H1 (cell line): ENCODE data around the gene TANC1. TPM values are rescaled to one million over a fixed set of nuclear protein-coding genes. Genes with fewer than 3 reads are reported as not detected.
A peak's percentile ranks its signal among the peaks of the same experiment; 100 is the strongest.

Experiments used
- CTCF ChIA-PET: fragments of 300-600 bp; sonication (Branson Sonifier 250); formaldehyde crosslinking; loops from one replicate; lab custom pipeline; 2021; ENCODE audit not compliant: partially characterized antibody; lab: Charles Lee
- POLR2A ChIA-PET: fragments of 300-600 bp; sonication (Branson Sonifier 250); formaldehyde crosslinking; loops from one replicate; lab custom pipeline; 2021; ENCODE audit warnings: inconsistent platforms; ENCODE audit not compliant: partially characterized antibody; lab: Charles Lee
- DNase-seq, 2 experiments: peaks; one replicate each; pipeline versions ENCODE4 v3.0.0 to v3.0.0-alpha.2; 2010 to 2022; ENCODE audit warnings: low spot score in 2 of 2, low read depth in 1 of 2, mixed read lengths in 1 of 2
- FAIRE-seq: peaks from 2 replicates; lab custom pipeline; 2011; peaks lifted over from hg19 to GRCh38; lab: Jason Lieb, UNC
- H2AFZ ChIP-seq: 2 replicates; pipeline ENCODE4 v1.8.1; 2012; ENCODE audit warnings: low read length, inconsistent platforms
- H2AK5ac ChIP-seq: 2 replicates; pipeline ENCODE4 v1.6.1; 2013; ENCODE audit warnings: low read depth, low read length
- H2BK120ac ChIP-seq: replicated peaks from 2 replicates; pipeline ENCODE3; 2013; ENCODE audit warnings: low read depth, low read length, inconsistent platforms
- H2BK12ac ChIP-seq: 2 replicates; pipeline ENCODE4 v1.6.1; 2013; ENCODE audit warnings: low read depth, low read length
- H2BK15ac ChIP-seq: 2 replicates; pipeline ENCODE4 v1.6.1; 2013; ENCODE audit warnings: low read length
- H2BK20ac ChIP-seq: 2 replicates; pipeline ENCODE4 v1.6.1; 2013; ENCODE audit warnings: low read length
- H2BK5ac ChIP-seq: 2 replicates; pipeline ENCODE4 v1.6.1; 2013; ENCODE audit warnings: low read depth, low read length
- H3K14ac ChIP-seq: 2 replicates; pipeline ENCODE4 v1.6.1; 2013; ENCODE audit warnings: inconsistent platforms; ENCODE audit not compliant: insufficient read length
- H3K18ac ChIP-seq: 2 replicates; pipeline ENCODE4 v1.6.1; 2013; ENCODE audit warnings: low read length; ENCODE audit errors: extremely low read depth
- H3K23ac ChIP-seq: 2 replicates; pipeline ENCODE4 v1.6.1; 2013; ENCODE audit warnings: inconsistent platforms; ENCODE audit not compliant: insufficient read length
- H3K23me2 ChIP-seq: 2 replicates; pipeline ENCODE4 v1.6.1; 2013; ENCODE audit warnings: low read depth, low read length
- H3K27ac ChIP-seq: 2 replicates; pipeline ENCODE4 v1.6.1; 2011; ENCODE audit warnings: low read depth, low read length, inconsistent platforms
- H3K27me3 ChIP-seq, 4 experiments: replicated peaks in 1 of 4; 1 replicate in 1 of 4; 2 replicates in 3 of 4; pipeline versions ENCODE4 v1.6.1 to v1.8.1; 2011 to 2013; ENCODE audit warnings: low read length in 3 of 4, mild to moderate bottlenecking in 3 of 4, inconsistent platforms in 2 of 4, mixed read lengths in 2 of 4, moderate library complexity in 1 of 4; ENCODE audit not compliant: control insufficient read depth in 3 of 4, insufficient read depth in 3 of 4; ENCODE audit errors: extremely low read depth in 1 of 4
- H3K36me3 ChIP-seq, 4 experiments: 2 replicates each; pipeline versions ENCODE4 v1.6.1 to v1.8.1; 2011 to 2013; ENCODE audit warnings: mild to moderate bottlenecking in 4 of 4, low read length in 3 of 4, moderate library complexity in 2 of 4, control low read depth in 1 of 4, inconsistent platforms in 1 of 4; ENCODE audit not compliant: insufficient read depth in 4 of 4, control insufficient read depth in 2 of 4
- H3K4ac ChIP-seq: replicated peaks from 2 replicates; pipeline ENCODE3; 2013; ENCODE audit warnings: low read length, low read depth, mixed read lengths, inconsistent platforms; ENCODE audit not compliant: insufficient read length
- H3K4me1 ChIP-seq, 4 experiments: replicated peaks in 1 of 4; 1 replicate in 1 of 4; 2 replicates in 3 of 4; pipeline versions ENCODE4 v1.6.1 to v1.8.1; 2011 to 2013; ENCODE audit warnings: low read length in 3 of 4, inconsistent platforms in 2 of 4, mixed read lengths in 1 of 4; ENCODE audit not compliant: insufficient read depth in 4 of 4, control insufficient read depth in 3 of 4
- H3K4me2 ChIP-seq, 2 experiments: 2 replicates each; pipeline versions ENCODE4 v1.6.1 to v1.8.1; 2011 to 2013; ENCODE audit warnings: low read depth in 2 of 2, low read length in 2 of 2, control low read depth in 1 of 2, inconsistent platforms in 1 of 2, mild to moderate bottlenecking in 1 of 2; ENCODE audit not compliant: insufficient read depth in 1 of 2
- H3K4me3 ChIP-seq, 4 experiments: fragments of 200-600, 300-600 bp in 1 of 4; sonication (generic), shearing (Covaris generic), sonication (Bioruptor Twin) in 1 of 4; 2 replicates each; pipeline versions ENCODE4 v1.5.1 to v1.8.1; 2011 to 2016; ENCODE audit warnings: low read length in 4 of 4, low read depth in 3 of 4, control low read depth in 2 of 4, inconsistent platforms in 2 of 4, mild to moderate bottlenecking in 2 of 4, mixed read lengths in 1 of 4, moderate library complexity in 1 of 4; ENCODE audit not compliant: insufficient read depth in 2 of 4; ENCODE audit errors: extremely low read depth in 1 of 4
- H3K56ac ChIP-seq: replicated peaks from 2 replicates; pipeline ENCODE3; 2013; ENCODE audit warnings: low read depth, mild to moderate bottlenecking, mixed read lengths, low read length, inconsistent platforms; ENCODE audit not compliant: insufficient read length
- H3K79me1 ChIP-seq: 2 replicates; pipeline ENCODE4 v1.6.1; 2013; ENCODE audit warnings: low read depth, low read length, control low read depth
- H3K79me2 ChIP-seq, 2 experiments: 2 replicates each; pipeline versions ENCODE4 v1.6.1 to v1.8.1; 2012 to 2013; ENCODE audit warnings: low read length in 2 of 2, mild to moderate bottlenecking in 2 of 2, inconsistent platforms in 1 of 2; ENCODE audit not compliant: insufficient read depth in 2 of 2, control insufficient read depth in 1 of 2
- H3K9ac ChIP-seq, 4 experiments: replicated peaks in 1 of 4; 1 replicate in 1 of 4; 2 replicates in 3 of 4; pipeline versions ENCODE4 v1.6.1 to v1.8.1; 2011 to 2013; ENCODE audit warnings: low read depth in 3 of 4, low read length in 3 of 4, control low read depth in 2 of 4, mild to moderate bottlenecking in 2 of 4, moderate library complexity in 2 of 4, inconsistent platforms in 1 of 4; ENCODE audit errors: extremely low read depth in 1 of 4
- H3K9me3 ChIP-seq, 2 experiments: 2 replicates each; pipeline versions ENCODE4 v1.6.1 to v1.8.1; 2012 to 2013; ENCODE audit warnings: mild to moderate bottlenecking in 2 of 2, moderate library complexity in 2 of 2, control low read depth in 1 of 2, inconsistent platforms in 1 of 2, low read depth in 1 of 2, low read length in 1 of 2, mixed read lengths in 1 of 2; ENCODE audit not compliant: insufficient read depth in 2 of 2
- H4K20me1 ChIP-seq, 2 experiments: replicated peaks in 1 of 2; 2 replicates each; pipeline versions ENCODE3 to v1.8.1; 2011 to 2013; ENCODE audit warnings: inconsistent platforms in 2 of 2, low read length in 2 of 2, mild to moderate bottlenecking in 1 of 2; ENCODE audit not compliant: insufficient read depth in 2 of 2, control insufficient read depth in 1 of 2
- H4K5ac ChIP-seq: 2 replicates; pipeline ENCODE4 v1.6.1; 2013; ENCODE audit warnings: low read length, low read depth, mixed read lengths, inconsistent platforms; ENCODE audit not compliant: insufficient read length
- H4K8ac ChIP-seq: 2 replicates; pipeline ENCODE4 v1.8.0; 2013; ENCODE audit warnings: mild to moderate bottlenecking, moderate library complexity, low read length, inconsistent platforms; ENCODE audit not compliant: insufficient read depth; ENCODE audit errors: extremely low read depth
- H4K91ac ChIP-seq: replicated peaks from 2 replicates; pipeline ENCODE3; 2013; ENCODE audit warnings: low read length, mixed read lengths, inconsistent platforms; ENCODE audit not compliant: insufficient read length
- CTCF ChIP-seq, 3 experiments: IDR thresholded peaks; 1 replicate in 2 of 3; 2 replicates in 1 of 3; pipeline versions ENCODE4 v1.5.1 to v1.6.1; 2011; ENCODE audit warnings: low read length in 3 of 3, mild to moderate bottlenecking in 3 of 3, inconsistent platforms in 2 of 3, low read depth in 1 of 3, moderate library complexity in 1 of 3; ENCODE audit not compliant: insufficient read depth in 1 of 3; ENCODE audit errors: control extremely low read depth in 1 of 3
- EGR1 ChIP-seq: IDR thresholded peaks from 2 replicates; pipeline ENCODE4 v1.6.1; 2011; ENCODE audit warnings: low read depth, low read length, borderline replicate concordance
- RAD21 ChIP-seq, 2 experiments: IDR thresholded peaks in 1 of 2; conservative IDR thresholded peaks in 1 of 2; 2 replicates each; pipeline ENCODE4 v1.6.1; 2011; ENCODE audit warnings: low read depth in 2 of 2, low read length in 2 of 2, improper control_type of control experiment in 1 of 2, inconsistent platforms in 1 of 2, mild to moderate bottlenecking in 1 of 2, moderate library complexity in 1 of 2
- RFX5 ChIP-seq: IDR thresholded peaks from 2 replicates; pipeline ENCODE4 v1.6.1; 2011; ENCODE audit warnings: low read depth, low read length, improper control_type of control experiment, borderline replicate concordance
- YY1 ChIP-seq: IDR thresholded peaks from 2 replicates; pipeline ENCODE4 v1.6.1; 2011; ENCODE audit warnings: low read depth, mild to moderate bottlenecking, low read length
- WGBS, 2 experiments: shearing (Covaris generic) in 1 of 2; methylation state at CpG; one replicate each; pipeline versions ENCODE4 v1.1.6 to v1.1.7; 2013 to 2015; ENCODE audit warnings: low lambda C conversion rate in 2 of 2, mixed read lengths in 2 of 2, inconsistent platforms in 1 of 2, low coverage in 1 of 2, missing lambda C conversion rate in 1 of 2; ENCODE audit not compliant: insufficient replicate concordance in 2 of 2, insufficient coverage in 1 of 2, insufficient read length in 1 of 2; ENCODE audit errors: extremely low coverage in 1 of 2, missing lambda C conversion rate in 1 of 2; 5-methylcytosine and 5-hydroxymethylcytosine counted together
- polyA plus RNA-seq, 7 experiments: library from polyadenylated mRNA; depleted of rRNA in 3 of 7; stranded (reverse) in 5 of 7; unstranded in 2 of 7; fragments of >200 nt in 5 of 7; fragments of 200-250 nt in 2 of 7; gene quantifications; 1 replicate in 5 of 7; 2 replicates in 1 of 7; 4 replicates in 1 of 7; pipeline versions ENCODE4 v1.2.1 to v1.2.3, GENCODE V29; 2011 to 2013; ENCODE audit warnings: missing spikeins in 2 of 7, mixed read lengths in 2 of 7
- total RNA-seq: library from RNA; stranded (reverse); fragmentation: NEBNext Ultra II Directional; extraction: Animal tissue kit (Norgen Biotek cat#: 25700); gene quantifications from 2 replicates; pipeline ENCODE4 v1.2.1, GENCODE V29; 2021

TANC1 gene
- total and polyA plus RNA-seq, 2 of the 8 experiments (the other 6 are each of a cell fraction or from before 2014, with no cell fraction given), result 4.1 to 7.6 TPM

- no peak overlapping the region for H2BK20ac ChIP-seq
- peaks cover 4 to 13% (median 8%) of the 10 kb centered on the region in 4 experiments; a peak in 6 of 7 replicates for H3K4me1 ChIP-seq
- no peak overlapping the region for H4K8ac ChIP-seq
- no peaks in the 10 kb centered on the region for H3K23me2 ChIP-seq
- peaks cover 27 to 36% (median 31%) of the 10 kb centered on the region in 4 experiments for H3K27me3 ChIP-seq
- no peak overlapping the region for H3K4me2 ChIP-seq
- H4K91ac ChIP-seq, result no peak overlapping the region
- no peaks in the 10 kb centered on the region for H3K79me1 ChIP-seq
- no peak overlapping the region for H3K18ac ChIP-seq
- no peak overlapping the region for H2BK5ac ChIP-seq
- ChIA-PET POLR2A (no interaction called here), CTCF (interaction anchor here (0.7 to 2.4 kb wide), 6 partner anchors 11 to 48 kb away, joined by 3 to 8 read pairs (median 3); no protein-coding TSS in a partner anchor)
- H3K27ac ChIP-seq, result no peak overlapping the region
- H3K14ac ChIP-seq, result no peak overlapping the region
- no peak overlapping the region for H2AFZ ChIP-seq
- no peak overlapping the region for H3K9ac ChIP-seq
- no peak overlapping the region for H3K4ac ChIP-seq
- 88% methylated on average over 5 of the region's 5 CpGs; no CpG with 5 or more reads in 1 of the 2 experiments for WGBS, 2 experiments
- H3K9me3 ChIP-seq, result no peaks in the 10 kb centered on the region
- no peak overlapping the region for H3K4me3 ChIP-seq
- H2BK12ac ChIP-seq, result no peak overlapping the region
- H2BK120ac ChIP-seq, result no peak overlapping the region
- H4K20me1 ChIP-seq, result peaks cover 11% of the 10 kb centered on the region in 2 experiments
- no peaks in the 10 kb centered on the region for H3K36me3 ChIP-seq
- no peak overlapping the region for H3K23ac ChIP-seq
- TF ChIP-seq YY1 (no peak), RAD21 (IDR thresholded peaks at IDR 0.05 in 1 of 2, conservative IDR thresholded peaks at IDR 0.05 in 1 of 2; ENCODE audit: low read depth in 2 of 2, low read length in 2 of 2) (peak; percentile 9 to 14; a peak in 2 of 4 replicates), CTCF (IDR thresholded peaks at IDR 0.05; ENCODE audit: control extremely low read depth in 1 of 3, insufficient read depth in 1 of 3, low read depth in 1 of 3, low read length in 3 of 3) (peak in 1 of 3 experiments; percentile 13; a peak in 1 of 4 replicates), RFX5 (no peak), EGR1 (no peak)
- H3K56ac ChIP-seq, result no peak overlapping the region
- H4K5ac ChIP-seq, result no peak overlapping the region
- no peaks in the 10 kb centered on the region for H3K79me2 ChIP-seq
- no peak for FAIRE-seq
- DNase-seq, result no peak
- no peak overlapping the region for H2AK5ac ChIP-seq
- no peak overlapping the region for H2BK15ac ChIP-seq
Measured at GRCh38 chr2:159208438-159208837, 240.0 kb downstream of the TANC1 start.
